Measurements from ENCODE around the gene IFFO2. TPM values are rescaled to one million over a fixed set of nuclear protein-coding genes. Genes with fewer than 3 reads are reported as not detected.

The IFFO2 gene
- total RNA-seq, 1 donor from 2014 or later, result 39.6 TPM

- H3K36me3 ChIP-seq (ENCODE audit: insufficient read depth, low read length), result peaks cover 6% of the 10 kb centered on the region
- peaks cover 60% of the 10 kb centered on the region for H3K4me1 ChIP-seq (ENCODE audit: insufficient read depth, low read length)
- H3K4me1 Mint-ChIP-seq (ENCODE audit: low read depth, unreplicated experiment), result peaks cover 44% of the 10 kb centered on the region
- peak overlapping the region; percentile 57 for H3K4me3 Mint-ChIP-seq (ENCODE audit: unreplicated experiment)
- peak overlapping the region; percentile 78 for H3K4me2 ChIP-seq (ENCODE audit: low read length)
- H3K9ac ChIP-seq (ENCODE audit: low read length), result peak overlapping the region; percentile 80
- H3K27me3 ChIP-seq (ENCODE audit: insufficient read depth, low read length), result no peaks in the 10 kb centered on the region
- TF ChIP-seq CTCF (IDR thresholded peaks at IDR 0.05; ENCODE audit: insufficient read depth, low read depth, low read length) (no peak), EZH2 (IDR thresholded peaks at IDR 0.05; ENCODE audit: insufficient read depth, low read length) (no peak)
- peak overlapping the region; percentile 14 for H3K27ac ChIP-seq (ENCODE audit: low read depth, low read length)
- DNase-seq (ENCODE audit: low read depth), result no peak
- no peaks in the 10 kb centered on the region for H3K9me3 ChIP-seq (ENCODE audit: insufficient read depth, low read depth, low read length)
- no peaks in the 10 kb centered on the region for H3K27me3 Mint-ChIP-seq (ENCODE audit: low read depth, unreplicated experiment)
- H2AFZ ChIP-seq (ENCODE audit: low read depth, low read length), result no peak overlapping the region
- peaks cover 67% of the 10 kb centered on the region for H4K20me1 ChIP-seq (ENCODE audit: insufficient read depth, low read length)
- peaks cover 5% of the 10 kb centered on the region for H3K36me3 Mint-ChIP-seq (ENCODE audit: low read depth, unreplicated experiment)
- H3K27ac Mint-ChIP-seq (ENCODE audit: unreplicated experiment), result peak overlapping the region; percentile 87
- FAIRE-seq, result no peak
- H3K4me3 ChIP-seq (ENCODE audit: insufficient read depth, low read depth, low read length), result no peak overlapping the region
- peaks cover 7% of the 10 kb centered on the region for H3K9me3 Mint-ChIP-seq (ENCODE audit: unreplicated experiment)
- H3K79me2 ChIP-seq (ENCODE audit: insufficient read depth, low read length), result peaks cover 98% of the 10 kb centered on the region
These were observed 32.7 kb downstream of the IFFO2 start for GRCh38 chr1:18923756-18924211.

- H3K79me2 ChIP-seq (ENCODE audit: insufficient read depth, low read length), result peaks cover 98% of the 10 kb centered on the region
- H3K4me1 ChIP-seq (ENCODE audit: insufficient read depth, low read length), result peaks cover 53% of the 10 kb centered on the region
- no peak for DNase-seq (ENCODE audit: low read depth)
- peaks cover 38% of the 10 kb centered on the region for H3K4me1 Mint-ChIP-seq (ENCODE audit: low read depth, unreplicated experiment)
- peak overlapping the region; percentile 78 for H3K4me2 ChIP-seq (ENCODE audit: low read length)
- no peaks in the 10 kb centered on the region for H3K27me3 ChIP-seq (ENCODE audit: insufficient read depth, low read length)
- H3K4me3 ChIP-seq (ENCODE audit: insufficient read depth, low read depth, low read length), result no peak overlapping the region
- H3K27me3 Mint-ChIP-seq (ENCODE audit: low read depth, unreplicated experiment), result no peaks in the 10 kb centered on the region
- H2AFZ ChIP-seq (ENCODE audit: low read depth, low read length), result no peak overlapping the region
- H3K4me3 Mint-ChIP-seq (ENCODE audit: unreplicated experiment), result peak overlapping the region; percentile 57
- H4K20me1 ChIP-seq (ENCODE audit: insufficient read depth, low read length), result peaks cover 66% of the 10 kb centered on the region
- H3K9me3 Mint-ChIP-seq (ENCODE audit: unreplicated experiment), result peaks cover 7% of the 10 kb centered on the region
- peak overlapping the region; percentile 78 for H3K27ac ChIP-seq (ENCODE audit: low read depth, low read length)
- FAIRE-seq, result no peak
- H3K36me3 Mint-ChIP-seq (ENCODE audit: low read depth, unreplicated experiment), result peaks cover 7% of the 10 kb centered on the region
- peak overlapping the region; percentile 80 for H3K9ac ChIP-seq (ENCODE audit: low read length)
- TF ChIP-seq CTCF (IDR thresholded peaks at IDR 0.05; ENCODE audit: insufficient read depth, low read depth, low read length), result no peak
- TF ChIP-seq EZH2 (IDR thresholded peaks at IDR 0.05; ENCODE audit: insufficient read depth, low read length), result no peak
- H3K9me3 ChIP-seq (ENCODE audit: insufficient read depth, low read depth, low read length), result no peaks in the 10 kb centered on the region
- peaks cover 6% of the 10 kb centered on the region for H3K36me3 ChIP-seq (ENCODE audit: insufficient read depth, low read length)
- peak overlapping the region; percentile 87 for H3K27ac Mint-ChIP-seq (ENCODE audit: unreplicated experiment)
These were observed 33.4 kb downstream of the IFFO2 start for GRCh38 chr1:18922848-18923755.

All from astrocyte (in vitro differentiated cells and primary cell).